GM12878 (cell line): ENCODE data around the gene KAZN. TPM values are rescaled to one million over a fixed set of nuclear protein-coding genes. Genes with fewer than 3 reads are reported as not detected.

Experiments used
- ATAC-seq: fragments of 200-7000 bp; cut with Tn5 transposase; 3 replicates; pipeline ENCODE4 v1.9.1; 2020; ENCODE audit warnings: mild to moderate bottlenecking, moderate library complexity
- BruUV-seq: library from RNA; stranded (reverse); fragments of 400-500 nt; replicated peaks from 2 replicates; lab custom pipeline; 2021; lab: Mats Ljungman, UMichigan
- CTCF ChIA-PET: fragments of 300-600 bp; sonication (Branson Sonifier 250); formaldehyde crosslinking; extraction: SDS; loops from one replicate; lab custom pipeline; 2021; ENCODE audit warnings: inconsistent platforms; lab: Yijun Ruan, JAX
- POLR2A ChIA-PET: fragments of 350-600 bp; formaldehyde crosslinking; extraction: SDS; loops from one replicate; lab custom pipeline; 2021; ENCODE audit warnings: inconsistent platforms; lab: Charles Lee
- RAD21 ChIA-PET: fragments of 300-600 bp; sonication (Branson Sonifier 250); formaldehyde crosslinking; loops from one replicate; lab custom pipeline; 2023; ENCODE audit warnings: antibody characterized with exemption; ENCODE audit not compliant: unreplicated experiment; lab: Charles Lee
- SMC1A ChIA-PET: fragments of 300-600 bp; sonication (Branson Sonifier 250); formaldehyde crosslinking; loops from one replicate; lab custom pipeline; 2023; ENCODE audit not compliant: unreplicated experiment, uncharacterized antibody; lab: Charles Lee
- DNase-seq: peaks from one replicate; pipeline ENCODE4 v3.0.0-alpha.2; 2011; ENCODE audit warnings: low read depth, low spot score
- FAIRE-seq: peaks from 3 replicates; lab custom pipeline; 2011; peaks lifted over from hg19 to GRCh38; lab: Jason Lieb, UNC
- H2AFZ ChIP-seq: 2 replicates; pipeline ENCODE4 v1.6.0; 2011; ENCODE audit warnings: low read depth, low read length, control low read depth; ENCODE audit not compliant: control insufficient read depth
- H3K27ac ChIP-seq: 2 replicates; pipeline ENCODE4 v1.5.1; 2011; ENCODE audit warnings: control low read depth; ENCODE audit not compliant: control insufficient read depth, insufficient read depth
- H3K27me3 ChIP-seq, 2 experiments: replicated peaks in 1 of 2; 2 replicates each; pipeline versions ENCODE4 v1.6.0 to v1.6.1; 2011; ENCODE audit warnings: low read length in 1 of 2; ENCODE audit not compliant: control insufficient read depth in 2 of 2, insufficient read depth in 2 of 2
- H3K36me3 ChIP-seq, 2 experiments: 2 replicates each; pipeline ENCODE4 v1.5.1; 2011; ENCODE audit warnings: low read length in 1 of 2; ENCODE audit not compliant: control insufficient read depth in 2 of 2, insufficient read depth in 2 of 2
- H3K4me1 ChIP-seq: 2 replicates; pipeline ENCODE4 v1.6.1; 2011; ENCODE audit warnings: mild to moderate bottlenecking, low read length, moderate library complexity, mixed read lengths; ENCODE audit not compliant: control insufficient read depth, insufficient read depth
- H3K4me2 ChIP-seq: 2 replicates; pipeline ENCODE4 v1.6.0; 2011; ENCODE audit warnings: control low read depth; ENCODE audit not compliant: control insufficient read depth, insufficient read depth
- H3K4me3 ChIP-seq: fragments of 200-600 bp; sonication (generic); 2 replicates; pipeline ENCODE4 v1.5.1; 2016
- H3K79me2 ChIP-seq: 2 replicates; pipeline ENCODE4 v1.6.0; 2011; ENCODE audit warnings: low read length; ENCODE audit not compliant: control insufficient read depth, insufficient read depth
- H3K9ac ChIP-seq: 2 replicates; pipeline ENCODE4 v1.8.0; 2011; ENCODE audit warnings: low read length, control low read depth, mixed read lengths; ENCODE audit not compliant: control insufficient read depth, insufficient read depth
- H3K9me3 ChIP-seq: replicated peaks from 3 replicates; pipeline ENCODE4 v1.5.1; 2011; ENCODE audit warnings: mild to moderate bottlenecking, low read length; ENCODE audit not compliant: control insufficient read depth, insufficient read depth
- H4K20me1 ChIP-seq: 2 replicates; pipeline ENCODE4 v1.6.0; 2011; ENCODE audit not compliant: control insufficient read depth, insufficient read depth
- BMI1 ChIP-seq: fragments of 450-650 bp; IDR thresholded peaks from 2 replicates; pipeline ENCODE4 v1.6.1; 2016; ENCODE audit warnings: mild to moderate bottlenecking, moderate library complexity, borderline replicate concordance
- CEBPB ChIP-seq, 2 experiments: fragments of 150-350 bp in 1 of 2; IDR thresholded peaks; 2 replicates each; pipeline ENCODE4 v1.6.1; 2012 to 2014; ENCODE audit warnings: low read depth in 2 of 2, low read length in 2 of 2, borderline replicate concordance in 1 of 2, inconsistent platforms in 1 of 2
- ELK1 ChIP-seq: IDR thresholded peaks from 2 replicates; pipeline ENCODE4 v1.6.1; 2012; ENCODE audit warnings: low read depth, low read length, improper control_type of control experiment
- HSF1 ChIP-seq: fragments of 150-350 bp; IDR thresholded peaks from 2 replicates; pipeline ENCODE4 v1.6.1; 2014; ENCODE audit warnings: mild to moderate bottlenecking, low read depth, low read length
- KAT2A ChIP-seq: conservative IDR thresholded peaks from 2 replicates; pipeline ENCODE4 v1.6.1; 2011; ENCODE audit warnings: low read depth, low read length; ENCODE audit not compliant: control insufficient read depth
- PAX5 ChIP-seq: IDR thresholded peaks from 2 replicates; pipeline ENCODE4 v1.6.1; 2011; ENCODE audit warnings: low read depth, low read length, borderline replicate concordance
- SMAD1 ChIP-seq: fragments of 450-650 bp; IDR thresholded peaks from 2 replicates; pipeline ENCODE4 v1.6.1; 2018; ENCODE audit warnings: mild to moderate bottlenecking, low read depth; ENCODE audit not compliant: partially characterized antibody
- SREBF2 ChIP-seq: IDR thresholded peaks from 2 replicates; pipeline ENCODE4 v1.6.1; 2012; ENCODE audit warnings: mild to moderate bottlenecking, low read length
- STAT3 ChIP-seq: IDR thresholded peaks from 2 replicates; pipeline ENCODE4 v1.6.1; 2011; ENCODE audit warnings: low read depth, low read length, improper control_type of control experiment
- TAF1 ChIP-seq: IDR thresholded peaks from 2 replicates; pipeline ENCODE4 v1.6.1; 2011; ENCODE audit warnings: mild to moderate bottlenecking, low read depth, low read length, borderline replicate concordance
- TBL1XR1 ChIP-seq: IDR thresholded peaks from 2 replicates; pipeline ENCODE4 v1.6.1; 2012; ENCODE audit warnings: low read depth, low read length, improper control_type of control experiment
- ZBED1 ChIP-seq: IDR thresholded peaks from 2 replicates; pipeline ENCODE4 v1.6.1; 2016; ENCODE audit warnings: borderline replicate concordance
- ZNF274 ChIP-seq: IDR thresholded peaks from one replicate; pipeline ENCODE4 v1.8.0; 2011; ENCODE audit not compliant: insufficient read length, insufficient read depth
- WGBS: methylation state at CpG from one replicate; pipeline ENCODE4 v1.1.6; 2016; ENCODE audit warnings: low lambda C conversion rate; ENCODE audit not compliant: insufficient replicate concordance, insufficient coverage; ENCODE audit errors: missing lambda C conversion rate; 5-methylcytosine and 5-hydroxymethylcytosine counted together
- in situ Hi-C: fragments of 300-500 bp; cut with MboI; formaldehyde crosslinking; loops from 9 replicates; pipeline ENCODE4 v1.14.3; 2018; ENCODE audit warnings: mixed read lengths
- intact Hi-C: fragments of 100-400 bp; cut with micrococcal nuclease; formaldehyde crosslinking; loops from one replicate; pipeline ENCODE4 v1.14.2; 2022; ENCODE audit not compliant: unreplicated experiment
- polyA plus RNA-seq, 11 experiments: library from polyadenylated mRNA; depleted of rRNA in 4 of 11; unstranded in 6 of 11; stranded (reverse) in 5 of 11; fragments of >200 nt; fragmentation: Nextera tagmentation in 4 of 11; fragmentation: Illumina TruSeq in 1 of 11; extraction: Ambion mirVana in 4 of 11; extraction: Trizol in 1 of 11; gene quantifications; 1 replicate in 1 of 11; 2 replicates in 10 of 11; pipeline versions ENCODE4 v1.2.1 to v1.2.3, GENCODE V29; 2011 to 2016; ENCODE audit warnings: inconsistent platforms in 2 of 11, missing spikeins in 2 of 11, low read depth in 1 of 11
- total RNA-seq, 4 experiments: library from RNA; depleted of rRNA in 3 of 4; stranded (reverse); fragments of >200 nt in 3 of 4; fragmentation: Illumina TruSeq in 1 of 4; extraction: Trizol in 1 of 4; gene quantifications; 2 replicates each; pipeline versions ENCODE4 v1.2.1 to v1.2.3, GENCODE V29; 2013 to 2021
- TF ChIP-seq, protein P1 (sequence below): IDR thresholded peaks from 2 replicates; pipeline ENCODE4 v1.6.1; 2012; ENCODE audit warnings: low read depth, low read length, improper control_type of control experiment

The KAZN gene
- total and polyA plus RNA-seq, 10 of the 15 experiments (the other 5 are each of a cell fraction or from before 2014, with no cell fraction given) = 0.72 to 4.0 (median 1.2) TPM

GRCh38 chr1:14828665-14829064 lies 230.2 kb downstream of the KAZN start:
- no TSS peak for BruUV-seq
- intact Hi-C loops = no loop called here

More at GRCh38 chr1:14828665-14829064, 230.2 kb downstream of the KAZN start:
- CTCF ChIA-PET = interaction anchor here (1.0 to 1.7 kb wide), 2 partner anchors 16 to 17 kb away, joined by 3 to 4 read pairs; no protein-coding TSS in a partner anchor
- no peaks in the 10 kb centered on the region for H3K4me1 ChIP-seq
- no peak overlapping the region for H3K4me2 ChIP-seq
- no peaks in the 10 kb centered on the region for H3K36me3 ChIP-seq
- H3K27me3 ChIP-seq = no peaks in the 10 kb centered on the region
- ATAC-seq (no peak), DNase-seq (no peak), FAIRE-seq (no peak)
- POLR2A ChIA-PET = no interaction called here
- H3K9me3 ChIP-seq = no peaks in the 10 kb centered on the region; the same call in 2 of the 3 replicates
- TF ChIP-seq, protein P1, sequence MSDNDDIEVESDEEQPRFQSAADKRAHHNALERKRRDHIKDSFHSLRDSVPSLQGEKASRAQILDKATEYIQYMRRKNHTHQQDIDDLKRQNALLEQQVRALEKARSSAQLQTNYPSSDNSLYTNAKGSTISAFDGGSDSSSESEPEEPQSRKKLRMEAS = no peak
- TF ChIP-seq KAT2A (no peak), ZNF274 (no peak), PAX5 (no peak), BMI1 (no peak), SMAD1 (no peak), HSF1 (no peak), SREBF2 (no peak), TBL1XR1 (no peak), CEBPB (IDR thresholded peaks at IDR 0.05; ENCODE audit: borderline replicate concordance in 1 of 2, low read depth in 2 of 2, low read length in 2 of 2) (no peak), ELK1 (no peak), TAF1 (no peak), STAT3 (no peak), ZBED1 (no peak)
- in situ Hi-C loops = no loop called here
- H4K20me1 ChIP-seq = no peaks in the 10 kb centered on the region
- H2AFZ ChIP-seq = no peak overlapping the region
- no peak overlapping the region for H3K9ac ChIP-seq
- no peak overlapping the region for H3K27ac ChIP-seq
- SMC1A ChIA-PET = no interaction called here
- no peaks in the 10 kb centered on the region for H3K79me2 ChIP-seq
- no peak overlapping the region for H3K4me3 ChIP-seq
- RAD21 ChIA-PET = no interaction called here
- 1% methylated on average over 4 of the region's 4 CpGs for WGBS
